SU-DHL-6 (cell line): ENCODE results near the gene AUH.

Source experiments
- EZH2phosphoT487 ChIP-seq: fragments of 200-600 bp; sonication (generic), shearing (Covaris generic); conservative IDR thresholded peaks from 2 replicates; pipeline ENCODE4 v1.6.1; 2018; ENCODE audit warnings: mild to moderate bottlenecking, antibody characterized with exemption, low read length, moderate library complexity, mixed read lengths
- TF ChIP-seq, protein P1 (sequence below): fragments of 200-600 bp; sonication (generic); IDR thresholded peaks from one replicate; pipeline ENCODE4 v1.5.1; 2017; ENCODE audit warnings: antibody characterized with exemption, mild to moderate bottlenecking, low read length, moderate library complexity; ENCODE audit not compliant: insufficient read depth, poor library complexity, severe bottlenecking

- TF ChIP-seq, protein P1, sequence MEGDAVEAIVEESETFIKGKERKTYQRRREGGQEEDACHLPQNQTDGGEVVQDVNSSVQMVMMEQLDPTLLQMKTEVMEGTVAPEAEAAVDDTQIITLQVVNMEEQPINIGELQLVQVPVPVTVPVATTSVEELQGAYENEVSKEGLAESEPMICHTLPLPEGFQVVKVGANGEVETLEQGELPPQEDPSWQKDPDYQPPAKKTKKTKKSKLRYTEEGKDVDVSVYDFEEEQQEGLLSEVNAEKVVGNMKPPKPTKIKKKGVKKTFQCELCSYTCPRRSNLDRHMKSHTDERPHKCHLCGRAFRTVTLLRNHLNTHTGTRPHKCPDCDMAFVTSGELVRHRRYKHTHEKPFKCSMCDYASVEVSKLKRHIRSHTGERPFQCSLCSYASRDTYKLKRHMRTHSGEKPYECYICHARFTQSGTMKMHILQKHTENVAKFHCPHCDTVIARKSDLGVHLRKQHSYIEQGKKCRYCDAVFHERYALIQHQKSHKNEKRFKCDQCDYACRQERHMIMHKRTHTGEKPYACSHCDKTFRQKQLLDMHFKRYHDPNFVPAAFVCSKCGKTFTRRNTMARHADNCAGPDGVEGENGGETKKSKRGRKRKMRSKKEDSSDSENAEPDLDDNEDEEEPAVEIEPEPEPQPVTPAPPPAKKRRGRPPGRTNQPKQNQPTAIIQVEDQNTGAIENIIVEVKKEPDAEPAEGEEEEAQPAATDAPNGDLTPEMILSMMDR, result no peak
- no peak for TF ChIP-seq EZH2phosphoT487
Measured at GRCh38 chr9:91234523-91234922, 127.2 kb downstream of the AUH start.
